Esophagus muscularis mucosa (tissue), 4 donors: ENCODE results near the gene FOXRED1.

Experiments
- EP300 ChIP-seq: sonication (generic); formaldehyde crosslinking; IDR thresholded peaks from one replicate; pipeline ENCODE4 v1.6.1; 2017; ENCODE audit warnings: antibody characterized with exemption
- POLR2A ChIP-seq: fragments of 450-650 bp; IDR thresholded peaks from one replicate; pipeline ENCODE4 v1.6.1; 2017; ENCODE audit warnings: antibody characterized with exemption, moderate library complexity, mild to moderate bottlenecking, low read depth
- TF ChIP-seq, protein P1 (sequence below), 3 experiments: fragments of 200-600 bp in 2 of 3; fragments of 450-650 bp in 1 of 3; sonication (generic) in 2 of 3; IDR thresholded peaks; one replicate each; pipeline ENCODE4 v1.5.1; 2017 to 2019; ENCODE audit warnings: antibody characterized with exemption in 3 of 3, mild to moderate bottlenecking in 2 of 3, moderate library complexity in 1 of 3

DNA sequence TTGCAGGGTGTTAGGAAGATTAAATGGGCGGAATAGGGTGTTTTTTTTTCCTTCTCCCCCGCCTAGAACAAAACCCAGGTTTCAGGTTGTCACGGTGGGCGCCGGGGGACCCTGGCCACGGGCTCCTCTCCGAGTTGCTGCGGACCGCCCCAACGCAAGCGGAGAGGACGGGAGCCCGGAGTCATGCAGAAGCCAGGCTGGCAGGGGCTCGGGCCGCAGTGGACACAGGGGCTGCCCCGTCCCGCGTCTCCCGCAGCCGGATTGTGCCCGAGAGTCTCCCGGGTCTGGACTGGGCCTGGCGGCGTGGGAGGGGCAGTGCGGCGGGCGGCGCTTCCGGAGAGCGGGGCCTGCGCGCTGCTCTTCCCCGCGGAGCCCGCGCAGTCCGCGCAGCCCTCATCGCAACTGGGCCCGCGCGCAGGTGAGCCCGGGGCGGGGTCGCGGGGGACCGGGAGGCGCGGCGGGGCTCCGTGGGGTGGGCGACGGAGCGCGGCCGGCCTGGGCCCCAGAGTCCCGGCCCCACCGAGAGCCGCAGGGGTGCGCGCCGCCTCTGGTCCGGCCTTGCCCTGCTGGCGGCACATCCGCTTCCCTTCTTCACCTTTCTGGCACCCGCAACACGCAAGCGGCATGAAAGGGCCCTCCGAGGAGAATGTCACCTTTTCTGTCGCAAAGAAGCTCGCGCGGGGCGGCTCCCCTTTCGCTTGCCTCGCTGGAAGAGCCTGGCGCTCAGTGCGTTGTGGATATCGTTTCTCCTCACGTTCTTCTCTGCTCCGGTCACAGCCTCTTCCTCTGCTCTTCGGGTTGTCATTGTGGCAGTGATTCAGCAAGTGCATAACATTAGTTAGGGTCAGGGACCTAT, 14.0 kb downstream of the FOXRED1 start, which contains the start of gene TIRAP:
- TF ChIP-seq, protein P1, sequence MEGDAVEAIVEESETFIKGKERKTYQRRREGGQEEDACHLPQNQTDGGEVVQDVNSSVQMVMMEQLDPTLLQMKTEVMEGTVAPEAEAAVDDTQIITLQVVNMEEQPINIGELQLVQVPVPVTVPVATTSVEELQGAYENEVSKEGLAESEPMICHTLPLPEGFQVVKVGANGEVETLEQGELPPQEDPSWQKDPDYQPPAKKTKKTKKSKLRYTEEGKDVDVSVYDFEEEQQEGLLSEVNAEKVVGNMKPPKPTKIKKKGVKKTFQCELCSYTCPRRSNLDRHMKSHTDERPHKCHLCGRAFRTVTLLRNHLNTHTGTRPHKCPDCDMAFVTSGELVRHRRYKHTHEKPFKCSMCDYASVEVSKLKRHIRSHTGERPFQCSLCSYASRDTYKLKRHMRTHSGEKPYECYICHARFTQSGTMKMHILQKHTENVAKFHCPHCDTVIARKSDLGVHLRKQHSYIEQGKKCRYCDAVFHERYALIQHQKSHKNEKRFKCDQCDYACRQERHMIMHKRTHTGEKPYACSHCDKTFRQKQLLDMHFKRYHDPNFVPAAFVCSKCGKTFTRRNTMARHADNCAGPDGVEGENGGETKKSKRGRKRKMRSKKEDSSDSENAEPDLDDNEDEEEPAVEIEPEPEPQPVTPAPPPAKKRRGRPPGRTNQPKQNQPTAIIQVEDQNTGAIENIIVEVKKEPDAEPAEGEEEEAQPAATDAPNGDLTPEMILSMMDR (IDR thresholded peaks at IDR 0.05) = no peak
- TF ChIP-seq POLR2A = no peak
- no peak for TF ChIP-seq EP300
